DOHH2 (cell line): ENCODE data around the gene NBEAL2.

Source experiments
- H3F3A ChIP-seq: fragments of 200-600 bp; sonication (generic), shearing (Covaris generic); 2 replicates; pipeline ENCODE4 v1.6.0; 2016; ENCODE audit warnings: antibody characterized with exemption, mild to moderate bottlenecking; ENCODE audit not compliant: control insufficient read depth, insufficient read depth
- H3K27ac ChIP-seq: fragments of 200-600 bp; sonication (generic); 2 replicates; pipeline ENCODE4 v1.5.1; 2014; ENCODE audit warnings: low read depth, mild to moderate bottlenecking, low read length, moderate library complexity
- H3K27me3 ChIP-seq: fragments of 200-600 bp; sonication (generic); 2 replicates; pipeline ENCODE4 v1.6.1; 2014; ENCODE audit warnings: mild to moderate bottlenecking, low read length, mixed read lengths; ENCODE audit not compliant: control insufficient read depth
- H3K36me3 ChIP-seq: fragments of 200-600 bp; sonication (generic); 2 replicates; pipeline ENCODE4 v1.6.1; 2014; ENCODE audit warnings: mild to moderate bottlenecking, low read length, moderate library complexity, mixed read lengths; ENCODE audit not compliant: control insufficient read depth
- H3K4me1 ChIP-seq: fragments of 200-600 bp; sonication (generic); 2 replicates; pipeline ENCODE4 v1.6.1; 2014; ENCODE audit warnings: mild to moderate bottlenecking, low read length, mixed read lengths; ENCODE audit not compliant: control insufficient read depth
- H3K4me2 ChIP-seq: fragments of 200-600 bp; sonication (generic); 2 replicates; pipeline ENCODE4 v1.6.0; 2014; ENCODE audit warnings: mild to moderate bottlenecking, low read length, moderate library complexity
- H3K4me3 ChIP-seq: fragments of 200-600 bp; sonication (generic); 2 replicates; pipeline ENCODE4 v1.5.1; 2014; ENCODE audit warnings: mild to moderate bottlenecking, low read length, mixed read lengths
- H3K79me2 ChIP-seq: fragments of 200-600 bp; sonication (generic); 2 replicates; pipeline ENCODE4 v1.6.1; 2014; ENCODE audit warnings: mild to moderate bottlenecking, low read length, mixed read lengths; ENCODE audit not compliant: control insufficient read depth
- H3K9me2 ChIP-seq: fragments of 200-600 bp; sonication (generic); replicated peaks from 2 replicates; pipeline ENCODE4 v1.6.1; 2014; ENCODE audit warnings: mild to moderate bottlenecking, low read length, mixed read lengths; ENCODE audit not compliant: control insufficient read depth
- H3K9me3 ChIP-seq: fragments of 200-600 bp; sonication (generic); 2 replicates; pipeline ENCODE4 v1.6.1; 2014; ENCODE audit warnings: antibody characterized with exemption, low read length, mixed read lengths; ENCODE audit not compliant: control insufficient read depth, insufficient read depth
- H4K20me1 ChIP-seq: fragments of 200-600 bp; sonication (generic); 2 replicates; pipeline ENCODE4 v1.6.0; 2014; ENCODE audit warnings: low read depth, mild to moderate bottlenecking, antibody characterized with exemption, low read length, moderate library complexity; ENCODE audit not compliant: control insufficient read depth, insufficient read depth
- CTCF ChIP-seq: fragments of 200-600 bp; sonication (generic); IDR thresholded peaks from one replicate; pipeline ENCODE4 v1.5.1; 2014; ENCODE audit warnings: antibody characterized with exemption, mild to moderate bottlenecking, low read depth, low read length; ENCODE audit not compliant: poor library complexity, severe bottlenecking
- EZH2phosphoT487 ChIP-seq: fragments of 200-600 bp; sonication (generic); IDR thresholded peaks from 2 replicates; pipeline ENCODE4 v1.6.1; 2017; ENCODE audit warnings: borderline replicate concordance, mild to moderate bottlenecking, antibody characterized with exemption, low read length, moderate library complexity, mixed read lengths

Gene NBEAL2

GRCh38 chr3:46935168-46935858 lies 44.2 kb upstream of the NBEAL2 start:
- H3K9me2 ChIP-seq: no peaks in the 10 kb centered on the region
- TF ChIP-seq EZH2phosphoT487: no peak
- peaks cover 87% of the 10 kb centered on the region for H3K36me3 ChIP-seq
- no peak overlapping the region for H3K4me3 ChIP-seq
- no peaks in the 10 kb centered on the region for H3K9me3 ChIP-seq
- no peak overlapping the region for H3K4me2 ChIP-seq
- peaks cover 99% of the 10 kb centered on the region for H3K79me2 ChIP-seq
- H3K27me3 ChIP-seq: no peaks in the 10 kb centered on the region
- no peak overlapping the region for H3K27ac ChIP-seq
- H3K4me1 ChIP-seq: peaks cover 90% of the 10 kb centered on the region
- H4K20me1 ChIP-seq: peaks cover 11% of the 10 kb centered on the region; the same call in 1 of the 2 replicates
- peaks cover 13% of the 10 kb centered on the region for H3F3A ChIP-seq

- TF ChIP-seq CTCF (no peak), EZH2phosphoT487 (no peak)
- Histone ChIP-seq H3K9me3 (no peaks in the 10 kb centered on the region), H3K4me3 (no peak overlapping the region), H3K4me2 (no peak overlapping the region), H3K36me3 (peaks cover 87% of the 10 kb centered on the region), H4K20me1 (peaks cover 11% of the 10 kb centered on the region; the same call in 1 of the 2 replicates), H3K79me2 (peaks cover 99% of the 10 kb centered on the region), H3K27ac (no peak overlapping the region), H3F3A (peaks cover 6% of the 10 kb centered on the region), H3K4me1 (peaks cover 87% of the 10 kb centered on the region), H3K9me2 (no peaks in the 10 kb centered on the region), H3K27me3 (no peaks in the 10 kb centered on the region)
Measured at GRCh38 chr3:46935989-46936558, 43.4 kb upstream of the NBEAL2 start.

- H3K9me3 ChIP-seq: no peaks in the 10 kb centered on the region
- no peak for TF ChIP-seq EZH2phosphoT487
- TF ChIP-seq CTCF: no peak
- H4K20me1 ChIP-seq: peaks cover 11% of the 10 kb centered on the region; the same call in 1 of the 2 replicates
- H3K79me2 ChIP-seq: peaks cover 97% of the 10 kb centered on the region
- no peak overlapping the region for H3K27ac ChIP-seq
- no peak overlapping the region for H3K4me3 ChIP-seq
- no peak overlapping the region for H3K4me2 ChIP-seq
- peaks cover 2% of the 10 kb centered on the region; the same call in 1 of the 2 replicates for H3F3A ChIP-seq
- H3K27me3 ChIP-seq: no peaks in the 10 kb centered on the region
- H3K4me1 ChIP-seq: peaks cover 80% of the 10 kb centered on the region
- H3K36me3 ChIP-seq: peaks cover 86% of the 10 kb centered on the region
- H3K9me2 ChIP-seq: no peaks in the 10 kb centered on the region
Measured at GRCh38 chr3:46936733-46937250, 42.7 kb upstream of the NBEAL2 start.

- Histone ChIP-seq H3K4me1 (peaks cover 67% of the 10 kb centered on the region), H3K9me3 (no peaks in the 10 kb centered on the region), H3K9me2 (no peaks in the 10 kb centered on the region), H4K20me1 (peaks cover 20% of the 10 kb centered on the region), H3K4me3 (no peak overlapping the region), H3K27ac (no peak overlapping the region), H3F3A (no peaks in the 10 kb centered on the region), H3K36me3 (peaks cover 91% of the 10 kb centered on the region), H3K27me3 (no peaks in the 10 kb centered on the region), H3K4me2 (no peak overlapping the region), H3K79me2 (peaks cover 97% of the 10 kb centered on the region)
- no peak for TF ChIP-seq CTCF
- no peak for TF ChIP-seq EZH2phosphoT487
Measured at GRCh38 chr3:46938118-46938517, 41.3 kb upstream of the NBEAL2 start.
